ENCODE measurements around the gene DCTN4.

DNA sequence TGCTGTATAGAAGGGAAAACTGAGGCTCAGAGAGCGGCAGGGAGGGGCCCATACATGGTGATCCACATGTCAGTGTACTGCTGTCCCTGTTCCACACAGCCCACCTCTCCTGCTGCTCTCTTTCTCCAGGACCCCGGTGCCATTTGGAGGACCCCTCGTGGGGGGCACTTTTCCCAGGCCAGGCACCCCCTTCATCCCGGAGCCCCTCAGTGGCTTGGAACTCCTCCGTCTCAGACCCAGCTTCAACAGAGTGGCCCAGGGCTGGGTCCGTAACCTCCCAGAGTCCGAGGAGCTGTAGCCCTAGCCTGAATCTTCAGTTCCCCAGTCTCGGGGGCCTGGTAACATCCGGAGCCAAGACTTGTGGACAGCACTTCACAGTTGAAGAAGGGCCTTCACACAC, 82.2 kb downstream of the DCTN4 start:
- TF ChIP-seq, protein P1, sequence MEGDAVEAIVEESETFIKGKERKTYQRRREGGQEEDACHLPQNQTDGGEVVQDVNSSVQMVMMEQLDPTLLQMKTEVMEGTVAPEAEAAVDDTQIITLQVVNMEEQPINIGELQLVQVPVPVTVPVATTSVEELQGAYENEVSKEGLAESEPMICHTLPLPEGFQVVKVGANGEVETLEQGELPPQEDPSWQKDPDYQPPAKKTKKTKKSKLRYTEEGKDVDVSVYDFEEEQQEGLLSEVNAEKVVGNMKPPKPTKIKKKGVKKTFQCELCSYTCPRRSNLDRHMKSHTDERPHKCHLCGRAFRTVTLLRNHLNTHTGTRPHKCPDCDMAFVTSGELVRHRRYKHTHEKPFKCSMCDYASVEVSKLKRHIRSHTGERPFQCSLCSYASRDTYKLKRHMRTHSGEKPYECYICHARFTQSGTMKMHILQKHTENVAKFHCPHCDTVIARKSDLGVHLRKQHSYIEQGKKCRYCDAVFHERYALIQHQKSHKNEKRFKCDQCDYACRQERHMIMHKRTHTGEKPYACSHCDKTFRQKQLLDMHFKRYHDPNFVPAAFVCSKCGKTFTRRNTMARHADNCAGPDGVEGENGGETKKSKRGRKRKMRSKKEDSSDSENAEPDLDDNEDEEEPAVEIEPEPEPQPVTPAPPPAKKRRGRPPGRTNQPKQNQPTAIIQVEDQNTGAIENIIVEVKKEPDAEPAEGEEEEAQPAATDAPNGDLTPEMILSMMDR (IDR thresholded peaks at IDR 0.05), result no peak
- TF ChIP-seq POLR2A (IDR thresholded peaks at IDR 0.05), result no peak
